ENCODE measurements around the gene TIMM17B.
"Not testable (repeated sequence)": the region's sequence is repeated elsewhere in the genome, so short reads cannot be mapped to it uniquely, and the experiment has no call there.

TIMM17B gene

GRCh38 chrX:48893556-48894348, 3.8 kb downstream of the TIMM17B start:
- no peak for DNase-seq (ENCODE audit: low spot score)

- no peak for DNase-seq (ENCODE audit: low spot score)
Observed at GRCh38 chrX:48892896-48893295, 4.7 kb downstream of the TIMM17B start.

GRCh38 chrX:48891402-48892288, 5.9 kb downstream of the TIMM17B start:
- peak; percentile 85 for DNase-seq (ENCODE audit: low spot score)

GRCh38 chrX:48890934-48891401, 6.6 kb downstream of the TIMM17B start:
- no peak for DNase-seq (ENCODE audit: low spot score)

GRCh38 chrX:48890296-48890925, 7.2 kb downstream of the TIMM17B start:
- no peak for DNase-seq (ENCODE audit: low spot score)

- DNase-seq (ENCODE audit: low spot score) = not testable (repeated sequence)
Observed at GRCh38 chrX:48886586-48886985, 11.0 kb downstream of the TIMM17B start.

- DNase-seq (ENCODE audit: low spot score) = no peak
Observed at GRCh38 chrX:48883729-48884128, 13.8 kb downstream of the TIMM17B start.

GRCh38 chrX:48876944-48877343, 20.6 kb downstream of the TIMM17B start:
- not testable (repeated sequence) for DNase-seq (ENCODE audit: low spot score)

- DNase-seq (ENCODE audit: low spot score) = not testable (repeated sequence)
Observed at GRCh38 chrX:48872017-48872416, 25.6 kb downstream of the TIMM17B start.

GRCh38 chrX:48864210-48864609, 33.4 kb downstream of the TIMM17B start:
- no peak for DNase-seq (ENCODE audit: low spot score)

- no peak for DNase-seq (ENCODE audit: low spot score)
Observed at GRCh38 chrX:48854898-48855297, 42.7 kb downstream of the TIMM17B start.

GRCh38 chrX:48854121-48854804, 43.3 kb downstream of the TIMM17B start:
- DNase-seq (ENCODE audit: low spot score) = not testable (repeated sequence)

GRCh38 chrX:48853494-48853893, 44.1 kb downstream of the TIMM17B start:
- not testable (repeated sequence) for DNase-seq (ENCODE audit: low spot score)

GRCh38 chrX:48852857-48853256, 44.7 kb downstream of the TIMM17B start:
- DNase-seq (ENCODE audit: low spot score) = no peak

- DNase-seq (ENCODE audit: low spot score) = no peak
Observed at GRCh38 chrX:48848847-48849246, 48.7 kb downstream of the TIMM17B start.

Measured in hematopoietic multipotent progenitor cell treated with erythropoietin and hydrocortisone succinate and interleukin-3 and kit ligand, for 15 days (in vitro differentiated cells).